Measurements from ENCODE around the gene NXN. TPM values are rescaled to one million over a fixed set of nuclear protein-coding genes. Genes with fewer than 3 reads are reported as not detected.

Gene NXN
- polyA plus RNA-seq, 1 of the 3 experiments (the other 2 are of a cell fraction), result 23.9 TPM

GRCh38 chr17:850086-850850 lies 129.3 kb downstream of the NXN start:
- TF ChIP-seq GABPA (IDR thresholded peaks at IDR 0.05; ENCODE audit: low read depth), result no peak
- TF ChIP-seq IRF3 (IDR thresholded peaks at IDR 0.05; ENCODE audit: low read depth, low read length), result no peak
- no peak for TF ChIP-seq MAX (IDR thresholded peaks at IDR 0.05; ENCODE audit: low read depth)
- TF ChIP-seq MEF2A (IDR thresholded peaks at IDR 0.05; ENCODE audit: borderline replicate concordance, low read depth), result no peak
- no peak for TF ChIP-seq ELF1 (IDR thresholded peaks at IDR 0.05)
- TF ChIP-seq RFX5 (IDR thresholded peaks at IDR 0.05; ENCODE audit: low read length), result no peak
- no peak for TF ChIP-seq NRF1 (IDR thresholded peaks at IDR 0.05; ENCODE audit: low read depth, low read length)
- TF ChIP-seq SMC3 (IDR thresholded peaks at IDR 0.05; ENCODE audit: low read depth, low read length), result no peak
- no peak for TF ChIP-seq MXI1 (IDR thresholded peaks at IDR 0.05; ENCODE audit: low read depth, low read length)
- TF ChIP-seq, protein P1, sequence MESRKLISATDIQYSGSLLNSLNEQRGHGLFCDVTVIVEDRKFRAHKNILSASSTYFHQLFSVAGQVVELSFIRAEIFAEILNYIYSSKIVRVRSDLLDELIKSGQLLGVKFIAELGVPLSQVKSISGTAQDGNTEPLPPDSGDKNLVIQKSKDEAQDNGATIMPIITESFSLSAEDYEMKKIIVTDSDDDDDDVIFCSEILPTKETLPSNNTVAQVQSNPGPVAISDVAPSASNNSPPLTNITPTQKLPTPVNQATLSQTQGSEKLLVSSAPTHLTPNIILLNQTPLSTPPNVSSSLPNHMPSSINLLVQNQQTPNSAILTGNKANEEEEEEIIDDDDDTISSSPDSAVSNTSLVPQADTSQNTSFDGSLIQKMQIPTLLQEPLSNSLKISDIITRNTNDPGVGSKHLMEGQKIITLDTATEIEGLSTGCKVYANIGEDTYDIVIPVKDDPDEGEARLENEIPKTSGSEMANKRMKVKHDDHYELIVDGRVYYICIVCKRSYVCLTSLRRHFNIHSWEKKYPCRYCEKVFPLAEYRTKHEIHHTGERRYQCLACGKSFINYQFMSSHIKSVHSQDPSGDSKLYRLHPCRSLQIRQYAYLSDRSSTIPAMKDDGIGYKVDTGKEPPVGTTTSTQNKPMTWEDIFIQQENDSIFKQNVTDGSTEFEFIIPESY (IDR thresholded peaks at IDR 0.05; ENCODE audit: borderline replicate concordance, low read depth), result no peak
- no peak for TF ChIP-seq USF1 (IDR thresholded peaks at IDR 0.05; ENCODE audit: borderline replicate concordance, low read depth)
- H3K27ac ChIP-seq (ENCODE audit: low read depth in 2 of 2, low read length in 1 of 2), result no peak overlapping the region
- H3K36me3 ChIP-seq (replicated peaks in 1 of 2; ENCODE audit: control insufficient read depth in 1 of 2, insufficient read depth in 2 of 2, low read length in 1 of 2), result no peaks in the 10 kb centered on the region
- H3K9ac ChIP-seq, result no peak overlapping the region
- WGBS (ENCODE audit: low lambda C conversion rate), result 63% methylated on average over 24 of the region's 25 CpGs
- no peaks in the 10 kb centered on the region for H3F3A ChIP-seq (replicated peaks; ENCODE audit: insufficient read depth)
- POLR2A ChIA-PET, result no interaction called here
- H3K9me2 ChIP-seq, result no peaks in the 10 kb centered on the region
- no peak overlapping the region for H3K4me2 ChIP-seq
- H3K9me3 ChIP-seq, result no peaks in the 10 kb centered on the region
- no peak overlapping the region for H2AFZ ChIP-seq (ENCODE audit: low read depth)
- H3K79me2 ChIP-seq (ENCODE audit: insufficient read depth), result peaks cover 4% of the 10 kb centered on the region; the same call in 1 of the 2 replicates
- H3K27me3 ChIP-seq (ENCODE audit: insufficient read depth), result peaks cover 86% of the 10 kb centered on the region
- H3K4me3 ChIP-seq (ENCODE audit: low read depth in 2 of 2, low read length in 1 of 2), result no peak overlapping the region
- no peak for DNase-seq
- H4K20me1 ChIP-seq (ENCODE audit: insufficient read depth), result no peaks in the 10 kb centered on the region
- H3K4me1 ChIP-seq (ENCODE audit: control insufficient read depth in 1 of 2, insufficient read depth in 2 of 2, low read depth in 1 of 2, low read length in 1 of 2), result no peaks in the 10 kb centered on the region; a peak in 1 of 4 replicates
- CTCF ChIA-PET, result interaction anchor here (1.1 to 1.6 kb wide), 4 partner anchors 17 to 206 kb away, joined by 3 to 5 read pairs (median 4); no protein-coding TSS in a partner anchor

GRCh38 chr17:848402-848801 lies 131.2 kb downstream of the NXN start:
- no peak overlapping the region for H2AFZ ChIP-seq (ENCODE audit: low read depth)
- no peak overlapping the region for H3K27ac ChIP-seq (ENCODE audit: low read depth in 2 of 2, low read length in 1 of 2)
- no peaks in the 10 kb centered on the region for H3K9me2 ChIP-seq
- peaks cover 90% of the 10 kb centered on the region for H3K27me3 ChIP-seq (ENCODE audit: insufficient read depth)
- H3K9me3 ChIP-seq, result no peaks in the 10 kb centered on the region
- WGBS (ENCODE audit: low lambda C conversion rate), result 57% methylated on average over 11 of the region's 11 CpGs
- H3K4me2 ChIP-seq, result no peak overlapping the region
- no peak overlapping the region for H3K9ac ChIP-seq
- ChIA-PET CTCF (interaction anchor here (1.2 kb wide), 1 partner anchor 17 kb away, joined by 3 read pairs; no protein-coding TSS in a partner anchor), POLR2A (no interaction called here)
- no peaks in the 10 kb centered on the region; a peak in 1 of 4 replicates for H3K4me1 ChIP-seq (ENCODE audit: control insufficient read depth in 1 of 2, insufficient read depth in 2 of 2, low read depth in 1 of 2, low read length in 1 of 2)
- peaks cover 4% of the 10 kb centered on the region; the same call in 1 of the 2 replicates for H3K79me2 ChIP-seq (ENCODE audit: insufficient read depth)
- no peaks in the 10 kb centered on the region for H3F3A ChIP-seq (replicated peaks; ENCODE audit: insufficient read depth)
- no peak overlapping the region for H3K4me3 ChIP-seq (ENCODE audit: low read depth in 2 of 2, low read length in 1 of 2)
- no peak for DNase-seq
- TF ChIP-seq MEF2A (IDR thresholded peaks at IDR 0.05; ENCODE audit: borderline replicate concordance, low read depth) (no peak), EZH2phosphoT487 (IDR thresholded peaks at IDR 0.05; ENCODE audit: borderline replicate concordance, low read depth) (no peak), GATA2 (CRISPR knock-in tag; IDR thresholded peaks at IDR 0.05) (no peak), USF2 (IDR thresholded peaks at IDR 0.05; ENCODE audit: borderline replicate concordance, low read depth, low read length) (no peak), EP300 (IDR thresholded peaks at IDR 0.05; ENCODE audit: borderline replicate concordance in 1 of 2, low read depth in 1 of 2, low read length in 1 of 2) (no peak), MAX (IDR thresholded peaks at IDR 0.05; ENCODE audit: low read depth) (no peak), GABPA (IDR thresholded peaks at IDR 0.05; ENCODE audit: low read depth) (no peak), SIN3A (IDR thresholded peaks at IDR 0.05; ENCODE audit: borderline replicate concordance, low read depth, low read length) (no peak), MXI1 (IDR thresholded peaks at IDR 0.05; ENCODE audit: low read depth, low read length) (no peak), FOXM1 (IDR thresholded peaks at IDR 0.05; ENCODE audit: low read depth) (no peak)
- TF ChIP-seq, protein P2, sequence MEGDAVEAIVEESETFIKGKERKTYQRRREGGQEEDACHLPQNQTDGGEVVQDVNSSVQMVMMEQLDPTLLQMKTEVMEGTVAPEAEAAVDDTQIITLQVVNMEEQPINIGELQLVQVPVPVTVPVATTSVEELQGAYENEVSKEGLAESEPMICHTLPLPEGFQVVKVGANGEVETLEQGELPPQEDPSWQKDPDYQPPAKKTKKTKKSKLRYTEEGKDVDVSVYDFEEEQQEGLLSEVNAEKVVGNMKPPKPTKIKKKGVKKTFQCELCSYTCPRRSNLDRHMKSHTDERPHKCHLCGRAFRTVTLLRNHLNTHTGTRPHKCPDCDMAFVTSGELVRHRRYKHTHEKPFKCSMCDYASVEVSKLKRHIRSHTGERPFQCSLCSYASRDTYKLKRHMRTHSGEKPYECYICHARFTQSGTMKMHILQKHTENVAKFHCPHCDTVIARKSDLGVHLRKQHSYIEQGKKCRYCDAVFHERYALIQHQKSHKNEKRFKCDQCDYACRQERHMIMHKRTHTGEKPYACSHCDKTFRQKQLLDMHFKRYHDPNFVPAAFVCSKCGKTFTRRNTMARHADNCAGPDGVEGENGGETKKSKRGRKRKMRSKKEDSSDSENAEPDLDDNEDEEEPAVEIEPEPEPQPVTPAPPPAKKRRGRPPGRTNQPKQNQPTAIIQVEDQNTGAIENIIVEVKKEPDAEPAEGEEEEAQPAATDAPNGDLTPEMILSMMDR (IDR thresholded peaks at IDR 0.05), result no peak
- H3K36me3 ChIP-seq (replicated peaks in 1 of 2; ENCODE audit: control insufficient read depth in 1 of 2, insufficient read depth in 2 of 2, low read length in 1 of 2), result no peaks in the 10 kb centered on the region
- H4K20me1 ChIP-seq (ENCODE audit: insufficient read depth), result no peaks in the 10 kb centered on the region
